ENCODE results near the gene BMPR2.
"Not testable (repeated sequence)": the region's sequence is repeated elsewhere in the genome, so short reads cannot be mapped to it uniquely, and the experiment has no call there.

The BMPR2 gene

GRCh38 chr2:202375609-202376408 is at the start of gene BMPR2:
Gene BMPR2, plus strand, starts transcription at chr2:202376327. Its CDS starts 1,148 bp downstream, at chr2:202377475.
- DNase-seq: peak; percentile 84

- no peak for DNase-seq
Observed at GRCh38 chr2:202327858-202328257, 48.3 kb upstream of the BMPR2 start.

GRCh38 chr2:202335791-202336467 is 40.2 kb upstream of the BMPR2 start:
- DNase-seq: no peak

GRCh38 chr2:202337151-202337550 is 39.0 kb upstream of the BMPR2 start:
- no peak for DNase-seq

- no peak for DNase-seq
Observed at GRCh38 chr2:202337706-202338346, 38.3 kb upstream of the BMPR2 start.

- no peak for DNase-seq
Observed at GRCh38 chr2:202339071-202339870, 36.9 kb upstream of the BMPR2 start.

GRCh38 chr2:202344178-202344577 is 31.9 kb upstream of the BMPR2 start:
- no peak for DNase-seq

- no peak for DNase-seq
Observed at GRCh38 chr2:202346180-202346579, 29.9 kb upstream of the BMPR2 start.

GRCh38 chr2:202353430-202353829 is 22.7 kb upstream of the BMPR2 start:
- DNase-seq: no peak

GRCh38 chr2:202355993-202356505 is 20.1 kb upstream of the BMPR2 start:
- no peak for DNase-seq

GRCh38 chr2:202358924-202359323 is 17.2 kb upstream of the BMPR2 start:
- DNase-seq: not testable (repeated sequence)

- no peak for DNase-seq
Observed at GRCh38 chr2:202360646-202361045, 15.5 kb upstream of the BMPR2 start.

GRCh38 chr2:202361108-202361507 is 15.0 kb upstream of the BMPR2 start:
- no peak for DNase-seq

- DNase-seq: no peak
Observed at GRCh38 chr2:202373490-202373889, 2.6 kb upstream of the BMPR2 start.

- not testable (repeated sequence) for DNase-seq
Observed at GRCh38 chr2:202374383-202374782, 1.7 kb upstream of the BMPR2 start.

GRCh38 chr2:202375033-202375608 is 1.0 kb upstream of the BMPR2 start:
- no peak for DNase-seq

GRCh38 chr2:202376460-202377206 is 506 bp downstream of the BMPR2 start:
- no peak for DNase-seq

- DNase-seq: no peak
Observed at GRCh38 chr2:202377207-202377761, 1.2 kb downstream of the BMPR2 start.

- no peak for DNase-seq
Observed at GRCh38 chr2:202378001-202378400, 1.9 kb downstream of the BMPR2 start.

- DNase-seq: no peak
Observed at GRCh38 chr2:202378662-202379358, 2.7 kb downstream of the BMPR2 start.

GRCh38 chr2:202382684-202383083 is 6.6 kb downstream of the BMPR2 start:
- no peak for DNase-seq

All from NCI-H1092 (cell line).